Stimulated activated CD8-positive, alpha-beta memory T cell treated with anti-CD3 and anti-CD28 coated beads, Interleukin-15, amount 100 ng/mL, for 24 hours (primary cell): Measurements from ENCODE around the gene ESRRA.
A peak's percentile ranks its signal among the peaks of the same experiment; 100 is the strongest.
"Not testable (repeated sequence)": the region's sequence is repeated elsewhere in the genome, so short reads cannot be mapped to it uniquely, and the experiment has no call there.

Experiments used
- DNase-seq: peaks from one replicate; pipeline ENCODE4 v3.0.0-alpha.2; 2020; ENCODE audit warnings: low read depth

Gene ESRRA

DNA sequence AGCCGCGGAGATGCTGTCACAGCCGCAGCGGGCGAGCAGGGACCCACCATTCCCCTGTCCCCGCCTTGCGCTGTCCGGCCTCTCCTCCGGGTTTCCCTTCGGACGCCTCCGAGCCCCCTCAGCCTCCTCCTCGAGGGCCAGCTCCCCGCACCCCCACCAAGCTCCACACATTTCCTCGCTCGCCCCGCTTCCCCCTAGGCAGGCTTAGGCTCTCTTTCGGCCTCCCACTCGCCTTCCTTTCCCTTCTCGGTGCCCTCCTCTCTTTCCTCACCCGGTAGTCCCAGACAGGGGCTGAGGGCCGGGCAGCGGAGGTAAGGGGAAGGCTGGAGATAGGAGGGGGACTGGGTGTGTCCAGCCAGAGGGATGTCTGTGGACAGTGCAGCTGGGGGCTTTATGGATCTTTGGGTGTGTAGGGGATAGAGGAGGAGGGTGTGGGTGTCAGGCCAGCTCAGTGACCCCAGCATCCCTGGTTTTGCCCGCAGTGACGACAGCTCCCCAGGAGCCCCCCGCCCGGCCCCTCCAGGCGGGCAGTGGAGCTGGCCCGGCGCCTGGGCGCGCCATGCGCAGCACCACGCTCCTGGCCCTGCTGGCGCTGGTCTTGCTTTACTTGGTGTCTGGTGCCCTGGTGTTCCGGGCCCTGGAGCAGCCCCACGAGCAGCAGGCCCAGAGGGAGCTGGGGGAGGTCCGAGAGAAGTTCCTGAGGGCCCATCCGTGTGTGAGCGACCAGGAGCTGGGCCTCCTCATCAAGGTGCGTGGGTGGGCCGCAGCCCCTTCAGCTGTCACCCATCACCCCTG is 12.7 kb upstream of the ESRRA start:
- no peak for DNase-seq

DNA sequence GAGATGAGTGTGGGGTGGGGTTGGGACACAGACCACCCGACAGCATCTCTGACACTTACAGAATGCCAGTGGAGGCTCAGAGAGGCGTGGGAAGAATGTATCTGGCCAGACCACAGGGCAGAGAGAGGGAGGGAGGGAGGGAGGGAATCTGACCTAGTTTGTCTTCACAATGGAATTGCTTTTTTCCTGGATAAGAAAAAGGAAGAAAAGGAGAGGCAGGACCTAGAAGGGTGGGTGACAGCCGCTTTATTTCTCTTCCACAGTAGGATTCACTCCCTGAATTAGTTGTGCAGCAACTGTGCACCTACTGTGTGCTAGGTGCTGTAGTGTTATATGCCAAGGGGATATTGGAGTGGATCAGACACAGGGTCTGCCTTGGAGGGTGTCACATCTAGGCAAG is 10.6 kb upstream of the ESRRA start:
- DNase-seq, result no peak

GRCh38 chr11:64295760-64296159 is 9.6 kb upstream of the ESRRA start:
- DNase-seq, result no peak

- no peak for DNase-seq
Observed at GRCh38 chr11:64296236-64296635, 9.1 kb upstream of the ESRRA start.

- DNase-seq, result no peak
Observed at GRCh38 chr11:64296830-64297698, 8.3 kb upstream of the ESRRA start.

- no peak for DNase-seq
Observed at GRCh38 chr11:64297699-64298358, 7.5 kb upstream of the ESRRA start.

- DNase-seq, result no peak
Observed at GRCh38 chr11:64298966-64299846, 6.1 kb upstream of the ESRRA start.

DNA sequence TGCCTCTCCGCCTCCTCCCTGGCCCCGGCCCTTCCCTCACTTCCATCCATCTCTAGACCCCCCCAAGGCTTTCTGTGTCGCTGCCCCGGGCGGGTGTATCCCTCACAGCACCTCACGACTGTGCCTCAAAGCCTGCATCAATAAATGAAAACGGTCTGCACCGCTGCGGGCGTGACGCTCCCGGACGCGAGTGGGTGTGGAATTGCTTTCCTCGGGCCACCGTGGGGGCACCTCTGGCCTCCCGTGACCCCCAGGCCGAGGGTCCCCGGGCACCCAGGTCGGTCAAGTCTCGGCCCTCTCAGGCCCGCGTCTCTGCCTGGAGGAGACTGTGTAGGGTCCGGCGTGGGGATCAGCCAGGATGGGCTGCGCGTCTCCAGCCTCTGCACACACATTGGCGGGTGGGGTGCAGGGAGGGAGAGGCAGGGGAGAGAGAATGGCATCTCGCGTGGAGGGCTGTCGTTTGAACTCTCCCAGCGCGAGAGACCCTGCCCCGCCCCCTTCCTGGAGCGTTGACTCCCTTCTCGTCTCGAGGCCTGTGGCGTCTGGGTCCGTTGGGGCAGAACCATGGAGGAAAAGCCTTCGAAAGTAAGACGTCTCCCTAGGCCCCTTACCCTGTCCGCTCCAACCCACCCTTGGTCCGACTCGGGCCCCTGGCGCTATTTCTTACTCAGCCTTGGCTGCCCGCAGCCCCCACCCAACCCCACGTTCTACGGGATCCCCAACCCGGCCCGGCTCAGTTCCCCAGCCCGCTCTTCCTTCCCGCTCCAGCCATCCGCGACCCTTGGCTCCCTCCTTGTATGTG is 5.3 kb upstream of the ESRRA start, which contains the start of gene CATSPERZ:
TSS of gene CATSPERZ (plus strand) at position 512 of the 802 bp plus-strand sequence. CDS start at position 565, 53 bp downstream.
- no peak for DNase-seq

- no peak for DNase-seq
Observed at GRCh38 chr11:64303109-64304031, 2.0 kb upstream of the ESRRA start.

- DNase-seq, result no peak
Observed at GRCh38 chr11:64304032-64304315, 1.4 kb upstream of the ESRRA start.

DNA sequence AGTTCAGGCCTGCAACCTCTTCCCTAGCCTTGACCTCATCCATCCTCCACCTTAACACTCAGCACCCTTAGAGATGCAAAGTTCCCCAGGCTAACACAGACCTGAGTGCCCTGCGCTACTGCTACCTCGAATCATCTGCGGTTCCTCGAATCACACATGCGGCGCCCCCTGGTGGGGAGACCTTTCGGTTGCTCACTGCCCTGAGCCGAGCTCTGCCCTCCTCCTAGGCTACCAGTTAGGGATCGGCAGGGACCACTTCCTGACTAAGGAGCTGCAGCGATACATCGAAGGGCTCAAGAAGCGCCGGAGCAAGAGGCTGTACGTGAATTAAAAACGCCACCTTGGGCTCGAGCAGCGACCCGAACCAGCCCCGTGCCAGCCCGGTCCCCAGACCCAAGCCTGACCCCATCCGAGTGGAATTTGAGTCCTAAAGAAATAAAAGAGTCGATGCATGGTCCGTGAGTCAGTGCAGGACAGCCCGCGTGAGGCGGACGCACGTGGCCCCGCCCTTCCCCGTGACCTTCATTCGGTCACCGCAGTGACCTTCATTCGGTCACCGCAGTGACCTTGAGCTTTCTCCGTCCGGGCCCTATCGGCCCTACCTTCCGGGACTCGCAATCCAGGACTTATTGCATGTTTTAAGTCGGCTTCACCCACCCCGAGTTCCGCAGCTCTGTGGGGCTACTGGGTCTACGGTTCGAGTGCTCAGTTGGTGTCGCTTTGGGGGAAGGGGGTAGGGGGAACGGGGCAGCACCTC is 830 bp upstream of the ESRRA start:
- peak; percentile 95 for DNase-seq

DNA sequence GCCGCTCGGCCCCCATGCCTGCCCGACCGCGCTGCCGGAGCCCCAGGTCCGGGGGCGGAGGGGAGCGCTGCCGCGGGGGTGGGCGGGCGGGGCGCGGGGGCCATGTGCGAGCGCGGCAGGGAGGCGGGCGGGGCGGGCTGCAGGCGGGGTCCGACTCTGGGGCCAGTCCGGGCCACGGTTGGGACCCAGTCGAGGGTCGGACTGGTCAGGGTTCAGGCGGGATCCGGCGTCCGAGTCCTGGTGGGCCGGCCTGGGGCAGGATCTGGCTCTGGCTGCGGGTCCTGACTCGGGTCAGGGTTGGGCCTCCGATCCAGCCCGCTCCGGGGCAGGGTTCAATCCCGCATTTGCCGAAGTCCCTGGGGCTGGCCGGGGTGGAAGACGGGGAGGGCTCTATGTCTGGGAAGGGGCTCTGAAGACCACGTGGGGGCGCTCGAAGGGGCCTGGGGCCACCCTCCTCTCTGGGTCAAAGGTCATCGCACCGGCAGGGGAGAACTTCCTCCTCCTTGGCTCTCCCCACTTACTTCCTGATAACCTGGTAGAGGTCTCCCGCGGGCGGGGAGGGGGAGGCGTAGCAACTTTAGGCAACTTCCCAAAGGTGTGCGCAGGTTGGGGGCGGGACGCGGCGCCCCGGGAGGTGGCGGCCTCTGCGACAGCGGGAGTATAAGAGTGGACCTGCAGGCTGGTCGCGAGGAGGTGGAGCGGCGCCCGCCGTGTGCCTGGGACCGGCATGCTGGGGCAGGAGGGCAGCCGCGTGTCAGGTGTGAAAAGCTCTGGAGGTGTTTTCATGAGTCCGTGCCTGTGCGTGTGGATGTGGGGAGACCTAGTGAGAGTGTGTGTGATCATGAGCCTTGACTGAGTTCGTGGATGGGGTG is 603 bp downstream of the ESRRA start:
- DNase-seq, result peak; percentile 29

- no peak for DNase-seq
Observed at GRCh38 chr11:64306563-64306875, 1.2 kb downstream of the ESRRA start.

GRCh38 chr11:64306876-64307622 is 1.7 kb downstream of the ESRRA start:
- no peak for DNase-seq

GRCh38 chr11:64307795-64308194 is 2.5 kb downstream of the ESRRA start:
- not testable (repeated sequence) for DNase-seq

GRCh38 chr11:64312947-64313346 is 7.6 kb downstream of the ESRRA start:
- no peak for DNase-seq

GRCh38 chr11:64313491-64314145 is 8.3 kb downstream of the ESRRA start:
- DNase-seq, result no peak
